ENCODE results near the gene MAGOHB.

Gene MAGOHB

GRCh38 chr12:10612110-10612509 lies 1.3 kb downstream of the MAGOHB start:
- no peak for TF ChIP-seq NFIC (IDR thresholded peaks at IDR 0.05)
- no peak for TF ChIP-seq EP300 (IDR thresholded peaks at IDR 0.05; ENCODE audit: borderline replicate concordance)
- TF ChIP-seq TCF12 (IDR thresholded peaks at IDR 0.05; ENCODE audit: low read depth) = no peak
- TF ChIP-seq EGR1 (IDR thresholded peaks at IDR 0.05) = no peak
- TF ChIP-seq REST (IDR thresholded peaks at IDR 0.05; ENCODE audit: low read depth) = no peak
- no peak for TF ChIP-seq YY1 (IDR thresholded peaks at IDR 0.05; ENCODE audit: low read depth)
- TF ChIP-seq CREB1 (IDR thresholded peaks at IDR 0.05; ENCODE audit: low read depth) = no peak
- TF ChIP-seq USF1 (IDR thresholded peaks at IDR 0.05) = no peak
- no peak for TF ChIP-seq ZBTB7A (IDR thresholded peaks at IDR 0.05; ENCODE audit: low read depth)
- TF ChIP-seq MAX (IDR thresholded peaks at IDR 0.05) = no peak
- no peak for TF ChIP-seq CEBPB (IDR thresholded peaks at IDR 0.05)
- TF ChIP-seq RAD21 (IDR thresholded peaks at IDR 0.05; ENCODE audit: low read depth) = no peak
- TF ChIP-seq TEAD4 (IDR thresholded peaks at IDR 0.05) = no peak
- no peak for TF ChIP-seq FOXM1 (IDR thresholded peaks at IDR 0.05; ENCODE audit: borderline replicate concordance, low read depth)
- TF ChIP-seq TAF1 (IDR thresholded peaks at IDR 0.05; ENCODE audit: low read depth) = no peak

- TF ChIP-seq EGR1 (IDR thresholded peaks at IDR 0.05) (no peak), TEAD4 (IDR thresholded peaks at IDR 0.05) (no peak), CEBPB (IDR thresholded peaks at IDR 0.05) (no peak), USF1 (IDR thresholded peaks at IDR 0.05) (no peak), MAX (IDR thresholded peaks at IDR 0.05) (no peak), RAD21 (IDR thresholded peaks at IDR 0.05; ENCODE audit: low read depth) (no peak), TCF12 (IDR thresholded peaks at IDR 0.05; ENCODE audit: low read depth) (no peak), YY1 (IDR thresholded peaks at IDR 0.05; ENCODE audit: low read depth) (no peak), CREB1 (IDR thresholded peaks at IDR 0.05; ENCODE audit: low read depth) (no peak), FOXM1 (IDR thresholded peaks at IDR 0.05; ENCODE audit: borderline replicate concordance, low read depth) (no peak), REST (IDR thresholded peaks at IDR 0.05; ENCODE audit: low read depth) (no peak)
Observed at GRCh38 chr12:10610188-10610587, 3.2 kb downstream of the MAGOHB start.

- TF ChIP-seq CEBPB (IDR thresholded peaks at IDR 0.05) (no peak), RAD21 (IDR thresholded peaks at IDR 0.05; ENCODE audit: low read depth) (peak; percentile 25; the same call in 1 of the 2 replicates)
Observed at GRCh38 chr12:10607885-10608458, 5.4 kb downstream of the MAGOHB start.

- TF ChIP-seq REST (IDR thresholded peaks at IDR 0.05; ENCODE audit: low read depth) (no peak), CREB1 (IDR thresholded peaks at IDR 0.05; ENCODE audit: low read depth) (no peak)
Observed at GRCh38 chr12:10601860-10602259, 11.5 kb downstream of the MAGOHB start.

GRCh38 chr12:10600988-10601387 lies 12.4 kb downstream of the MAGOHB start:
- no peak for TF ChIP-seq MAX (IDR thresholded peaks at IDR 0.05)
- TF ChIP-seq ZBTB7A (IDR thresholded peaks at IDR 0.05; ENCODE audit: low read depth) = no peak
- TF ChIP-seq FOXM1 (IDR thresholded peaks at IDR 0.05; ENCODE audit: borderline replicate concordance, low read depth) = no peak
- no peak for TF ChIP-seq EGR1 (IDR thresholded peaks at IDR 0.05)
- no peak for TF ChIP-seq CEBPB (IDR thresholded peaks at IDR 0.05)
- TF ChIP-seq EP300 (IDR thresholded peaks at IDR 0.05; ENCODE audit: borderline replicate concordance) = no peak
- TF ChIP-seq YY1 (IDR thresholded peaks at IDR 0.05; ENCODE audit: low read depth) = no peak
- no peak for TF ChIP-seq NFIC (IDR thresholded peaks at IDR 0.05)
- no peak for TF ChIP-seq TAF1 (IDR thresholded peaks at IDR 0.05; ENCODE audit: low read depth)
- no peak for TF ChIP-seq REST (IDR thresholded peaks at IDR 0.05; ENCODE audit: low read depth)
- TF ChIP-seq TCF12 (IDR thresholded peaks at IDR 0.05; ENCODE audit: low read depth) = no peak
- no peak for TF ChIP-seq USF1 (IDR thresholded peaks at IDR 0.05)
- no peak for TF ChIP-seq RAD21 (IDR thresholded peaks at IDR 0.05; ENCODE audit: low read depth)
- no peak for TF ChIP-seq CREB1 (IDR thresholded peaks at IDR 0.05; ENCODE audit: low read depth)
- no peak for TF ChIP-seq TEAD4 (IDR thresholded peaks at IDR 0.05)
